ENCODE data around the gene ZDHHC14. TPM values are rescaled to one million over a fixed set of nuclear protein-coding genes. Genes with fewer than 3 reads are reported as not detected.

ZDHHC14 gene
- total RNA-seq, 1 donor from 2014 or later, result 5.1 TPM

- DNase-seq, result no peak
- H3K27ac Mint-ChIP-seq (ENCODE audit: unreplicated experiment), result no peak overlapping the region
- H3K36me3 Mint-ChIP-seq (ENCODE audit: unreplicated experiment), result no peaks in the 10 kb centered on the region
- H3K27me3 Mint-ChIP-seq (ENCODE audit: unreplicated experiment), result peaks cover 2% of the 10 kb centered on the region
- no peaks in the 10 kb centered on the region for H3K9me3 Mint-ChIP-seq (ENCODE audit: unreplicated experiment)
- no peak for TF ChIP-seq CTCF (IDR thresholded peaks at IDR 0.05; ENCODE audit: partially characterized antibody, unreplicated experiment)
- no peak overlapping the region for H3K4me3 Mint-ChIP-seq (ENCODE audit: unreplicated experiment)
- H3K4me1 Mint-ChIP-seq (ENCODE audit: low read depth, unreplicated experiment), result no peaks in the 10 kb centered on the region
These were observed 97.9 kb downstream of the ZDHHC14 start for GRCh38 chr6:157478926-157479325.

GRCh38 chr6:157479464-157480303, 98.7 kb downstream of the ZDHHC14 start:
- Mint-ChIP-seq H3K27me3 (ENCODE audit: unreplicated experiment) (peaks cover 2% of the 10 kb centered on the region), H3K9me3 (ENCODE audit: unreplicated experiment) (no peaks in the 10 kb centered on the region), H3K4me1 (ENCODE audit: low read depth, unreplicated experiment) (no peaks in the 10 kb centered on the region), H3K27ac (ENCODE audit: unreplicated experiment) (no peak overlapping the region), H3K4me3 (ENCODE audit: unreplicated experiment) (no peak overlapping the region), H3K36me3 (ENCODE audit: unreplicated experiment) (no peaks in the 10 kb centered on the region)
- TF ChIP-seq CTCF (IDR thresholded peaks at IDR 0.05; ENCODE audit: partially characterized antibody, unreplicated experiment), result no peak
- DNase-seq, result no peak

GRCh38 chr6:157481189-157481864, 100.3 kb downstream of the ZDHHC14 start:
- Mint-ChIP-seq H3K27ac (ENCODE audit: unreplicated experiment) (no peak overlapping the region), H3K36me3 (ENCODE audit: unreplicated experiment) (no peaks in the 10 kb centered on the region), H3K4me1 (ENCODE audit: low read depth, unreplicated experiment) (no peaks in the 10 kb centered on the region), H3K9me3 (ENCODE audit: unreplicated experiment) (no peaks in the 10 kb centered on the region), H3K4me3 (ENCODE audit: unreplicated experiment) (no peak overlapping the region), H3K27me3 (ENCODE audit: unreplicated experiment) (peaks cover 2% of the 10 kb centered on the region)
- no peak for DNase-seq
- TF ChIP-seq CTCF (IDR thresholded peaks at IDR 0.05; ENCODE audit: partially characterized antibody, unreplicated experiment), result no peak

GRCh38 chr6:157481865-157482249, 100.9 kb downstream of the ZDHHC14 start:
- Mint-ChIP-seq H3K4me3 (ENCODE audit: unreplicated experiment) (no peak overlapping the region), H3K27ac (ENCODE audit: unreplicated experiment) (no peak overlapping the region), H3K4me1 (ENCODE audit: low read depth, unreplicated experiment) (no peaks in the 10 kb centered on the region), H3K27me3 (ENCODE audit: unreplicated experiment) (peaks cover 2% of the 10 kb centered on the region), H3K36me3 (ENCODE audit: unreplicated experiment) (no peaks in the 10 kb centered on the region), H3K9me3 (ENCODE audit: unreplicated experiment) (no peaks in the 10 kb centered on the region)
- DNase-seq, result no peak
- no peak for TF ChIP-seq CTCF (IDR thresholded peaks at IDR 0.05; ENCODE audit: partially characterized antibody, unreplicated experiment)

GRCh38 chr6:157483770-157484169, 102.8 kb downstream of the ZDHHC14 start:
- H3K4me3 Mint-ChIP-seq (ENCODE audit: unreplicated experiment), result no peak overlapping the region
- peaks cover 2% of the 10 kb centered on the region for H3K27me3 Mint-ChIP-seq (ENCODE audit: unreplicated experiment)
- no peaks in the 10 kb centered on the region for H3K36me3 Mint-ChIP-seq (ENCODE audit: unreplicated experiment)
- H3K4me1 Mint-ChIP-seq (ENCODE audit: low read depth, unreplicated experiment), result peaks cover 2% of the 10 kb centered on the region
- TF ChIP-seq CTCF (IDR thresholded peaks at IDR 0.05; ENCODE audit: partially characterized antibody, unreplicated experiment), result no peak
- H3K9me3 Mint-ChIP-seq (ENCODE audit: unreplicated experiment), result no peaks in the 10 kb centered on the region
- H3K27ac Mint-ChIP-seq (ENCODE audit: unreplicated experiment), result no peak overlapping the region
- DNase-seq, result no peak

All from glutamatergic neuron (in vitro differentiated cells).